Activated CD4-positive, alpha-beta memory T cell treated with anti-CD3 and anti-CD28 coated beads for 36 hours (primary cell): ENCODE results near the gene SERTAD3. TPM values are rescaled to one million over a fixed set of nuclear protein-coding genes. Genes with fewer than 3 reads are reported as not detected.

Experiments used
- CTCF ChIA-PET: fragments of 350-600 bp; sonication (Branson Sonifier 250); formaldehyde crosslinking; loops from one replicate; lab custom pipeline; 2021; ENCODE audit warnings: antibody characterized with exemption, inconsistent platforms; lab: Charles Lee
- POLR2A ChIA-PET: fragments of 350-600 bp; sonication (Branson Sonifier 250); formaldehyde crosslinking; loops from one replicate; lab custom pipeline; 2021; ENCODE audit warnings: antibody characterized with exemption; lab: Charles Lee
- DNase-seq: peaks from one replicate; pipeline ENCODE4 v3.0.0-alpha.2; 2020
- H3K27ac Mint-ChIP-seq: one replicate; pipeline ENCODE4 v1.8.0; 2021; ENCODE audit warnings: mixed read lengths
- H3K27me3 Mint-ChIP-seq: one replicate; pipeline ENCODE4 v1.8.0; 2021; ENCODE audit warnings: mixed read lengths
- H3K36me3 Mint-ChIP-seq: one replicate; pipeline ENCODE4 v1.8.0; 2021; ENCODE audit warnings: mixed read lengths
- H3K4me1 Mint-ChIP-seq: one replicate; pipeline ENCODE4 v1.8.0; 2021; ENCODE audit warnings: low read depth, mixed read lengths
- H3K4me3 Mint-ChIP-seq: one replicate; pipeline ENCODE4 v1.8.0; 2021; ENCODE audit warnings: mild to moderate bottlenecking, mixed read lengths
- H3K9me3 Mint-ChIP-seq: one replicate; pipeline ENCODE4 v1.8.0; 2021; ENCODE audit warnings: mixed read lengths
- intact Hi-C: fragments of 100-400 bp; cut with micrococcal nuclease; formaldehyde crosslinking; loops from one replicate; pipeline ENCODE4 v1.15.1; 2023
- total RNA-seq, 2 experiments: library from RNA; stranded (reverse); gene quantifications; one replicate each; pipeline ENCODE4 v1.2.3, GENCODE V29; 2021

Gene SERTAD3
- total RNA-seq, 2 experiments from 2014 or later, result 12.1 to 13.1 TPM

DNA sequence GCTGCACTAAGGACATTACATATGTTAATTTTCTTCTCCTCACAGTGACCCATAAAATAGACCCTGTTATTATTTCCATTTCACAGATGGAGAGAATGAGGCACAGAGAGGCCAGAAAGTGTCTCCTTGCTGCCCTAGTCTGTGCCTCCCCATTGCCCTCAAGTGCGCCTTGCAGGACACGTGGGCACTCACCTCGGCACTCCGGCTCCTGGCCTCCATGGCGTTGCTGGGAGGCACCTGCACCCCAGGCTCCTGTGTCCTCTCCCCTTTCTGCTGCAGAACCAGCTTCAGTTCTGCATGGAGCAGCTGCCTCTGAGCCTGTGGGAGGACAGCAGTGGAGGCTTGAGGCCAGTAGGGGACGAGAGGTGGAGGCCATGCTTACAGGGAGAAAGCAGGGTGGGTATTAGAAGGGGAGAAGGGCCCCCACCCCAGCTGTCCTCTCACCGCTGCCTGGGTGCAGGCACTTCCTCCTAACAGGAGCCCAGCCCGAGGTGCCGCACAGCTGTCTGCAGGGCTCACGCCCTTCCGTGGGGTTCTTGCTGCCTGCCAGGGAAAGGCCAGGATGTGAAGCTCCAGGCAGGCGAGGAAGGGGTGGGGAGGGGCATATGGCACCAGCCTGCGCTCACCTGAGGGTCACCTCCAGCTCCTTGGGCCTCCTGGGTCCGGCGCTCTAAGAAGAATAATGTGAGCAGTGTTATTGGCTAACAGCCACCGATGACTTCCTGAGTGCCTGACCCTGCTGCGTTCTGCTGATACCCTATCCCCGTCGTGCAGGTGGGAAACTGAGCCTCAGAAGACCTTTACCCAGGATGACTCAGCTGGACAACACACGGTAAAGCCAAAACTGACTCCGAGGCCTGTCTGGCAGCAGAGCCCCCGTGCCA is 36.2 kb downstream of the SERTAD3 start:
- Mint-ChIP-seq H3K27ac (no peak overlapping the region), H3K36me3 (no peaks in the 10 kb centered on the region), H3K27me3 (no peaks in the 10 kb centered on the region), H3K9me3 (no peaks in the 10 kb centered on the region), H3K4me1 (peaks cover 13% of the 10 kb centered on the region), H3K4me3 (no peak overlapping the region)
- intact Hi-C loops, result loop anchor here (10.0 kb wide), 1 partner anchor 57 kb away; the partner anchor contains the start of genes BLVRB and SPTBN4
- POLR2A ChIA-PET, result interaction anchor here (0.6 kb wide), 1 partner anchor 13 kb away, joined by 3 read pairs; no protein-coding TSS in a partner anchor
- no peak for DNase-seq
- CTCF ChIA-PET, result interaction anchor here (2.4 kb wide), 1 partner anchor 13 kb away, joined by 11 read pairs; no protein-coding TSS in a partner anchor

GRCh38 chr19:40403262-40403984 is 40.7 kb downstream of the SERTAD3 start:
- ChIA-PET POLR2A (interaction anchor here (1.1 to 1.4 kb wide), 3 partner anchors 10 to 39 kb away, joined by 3 to 5 read pairs (median 4); partner anchors contain the start of gene PRX), CTCF (interaction anchor here (0.6 to 1.7 kb wide), 5 partner anchors 17 to 852 kb away, joined by 3 to 11 read pairs (median 3); no protein-coding TSS in a partner anchor)
- intact Hi-C loops, result loop anchor here (10.0 kb wide), 1 partner anchor 61 kb away; the partner anchor contains the start of genes BLVRB and SPTBN4
- DNase-seq, result peak; percentile 95
- peaks cover 20% of the 10 kb centered on the region for H3K4me1 Mint-ChIP-seq
- H3K4me3 Mint-ChIP-seq, result peak overlapping the region; percentile 78
- H3K27ac Mint-ChIP-seq, result peak overlapping the region; percentile 16
- no peaks in the 10 kb centered on the region for H3K9me3 Mint-ChIP-seq
- no peaks in the 10 kb centered on the region for H3K36me3 Mint-ChIP-seq
- no peaks in the 10 kb centered on the region for H3K27me3 Mint-ChIP-seq

DNA sequence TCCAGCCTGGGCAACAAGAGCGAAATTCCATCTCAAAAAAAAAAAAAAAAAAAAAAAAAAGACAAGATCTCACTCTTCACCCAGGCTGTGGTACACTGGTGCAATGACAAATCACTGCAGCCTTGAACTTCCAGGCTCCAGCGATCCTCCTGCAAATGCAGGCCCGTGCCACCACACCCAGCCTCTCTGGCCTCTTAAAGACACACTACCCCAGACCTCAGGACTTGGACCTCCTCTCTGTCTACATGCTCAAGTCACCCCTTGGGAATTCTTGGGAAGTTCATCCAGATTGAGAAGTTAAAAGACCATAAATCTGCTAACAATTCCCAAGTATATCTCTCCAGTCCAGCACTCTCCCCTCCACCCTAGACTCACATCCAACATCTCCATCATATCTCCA is 43.6 kb downstream of the SERTAD3 start:
- intact Hi-C loops, result loop anchor here (10.0 kb wide), 1 partner anchor 64 kb away; the partner anchor contains the start of genes BLVRB and SPTBN4
- POLR2A ChIA-PET, result no interaction called here
- Mint-ChIP-seq H3K4me3 (no peak overlapping the region), H3K9me3 (no peaks in the 10 kb centered on the region), H3K4me1 (peaks cover 14% of the 10 kb centered on the region), H3K27me3 (no peaks in the 10 kb centered on the region), H3K27ac (no peak overlapping the region), H3K36me3 (no peaks in the 10 kb centered on the region)
- CTCF ChIA-PET, result interaction anchor here (0.9 kb wide), 1 partner anchor 36 kb away, joined by 3 read pairs; no protein-coding TSS in a partner anchor
- DNase-seq, result no peak

- peaks cover 12% of the 10 kb centered on the region for H3K4me1 Mint-ChIP-seq
- H3K36me3 Mint-ChIP-seq, result no peaks in the 10 kb centered on the region
- POLR2A ChIA-PET, result interaction anchor here (0.6 kb wide), 1 partner anchor 598 kb away, joined by 3 read pairs; no protein-coding TSS in a partner anchor
- H3K4me3 Mint-ChIP-seq, result no peak overlapping the region
- no peaks in the 10 kb centered on the region for H3K9me3 Mint-ChIP-seq
- no peaks in the 10 kb centered on the region for H3K27me3 Mint-ChIP-seq
- CTCF ChIA-PET, result no interaction called here
- no peak overlapping the region for H3K27ac Mint-ChIP-seq
- intact Hi-C loops, result no loop called here
- DNase-seq, result peak; percentile 82
Observed at GRCh38 chr19:40398417-40399131, 45.6 kb downstream of the SERTAD3 start.

DNA sequence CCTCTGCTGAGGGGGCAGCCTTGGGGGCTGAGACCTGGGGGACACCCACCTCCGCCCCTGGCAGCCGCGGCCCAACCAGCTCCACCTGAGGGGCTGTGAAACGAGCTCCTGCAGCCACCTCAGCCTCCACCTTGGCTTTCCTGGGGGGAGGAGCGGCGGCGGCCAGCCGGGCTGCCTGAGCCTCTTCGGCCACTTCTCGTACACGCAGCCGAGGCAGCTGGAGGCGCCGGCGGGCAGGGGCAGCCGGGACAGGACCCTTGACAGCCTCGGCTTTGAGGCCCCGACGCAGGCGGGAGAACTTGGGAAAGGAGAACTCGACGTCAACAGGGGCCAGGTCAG is 46.6 kb downstream of the SERTAD3 start:
- intact Hi-C loops, result no loop called here
- no peaks in the 10 kb centered on the region for H3K9me3 Mint-ChIP-seq
- no peak for DNase-seq
- no peak overlapping the region for H3K27ac Mint-ChIP-seq
- H3K27me3 Mint-ChIP-seq, result no peaks in the 10 kb centered on the region
- ChIA-PET CTCF (interaction anchor here (0.5 kb wide), 1 partner anchor 1431 kb away, joined by 3 read pairs; no protein-coding TSS in a partner anchor), POLR2A (no interaction called here)
- peaks cover 8% of the 10 kb centered on the region for H3K4me1 Mint-ChIP-seq
- H3K36me3 Mint-ChIP-seq, result no peaks in the 10 kb centered on the region
- H3K4me3 Mint-ChIP-seq, result no peak overlapping the region

GRCh38 chr19:40396886-40397567 is 47.1 kb downstream of the SERTAD3 start:
- no peaks in the 10 kb centered on the region for H3K36me3 Mint-ChIP-seq

DNA sequence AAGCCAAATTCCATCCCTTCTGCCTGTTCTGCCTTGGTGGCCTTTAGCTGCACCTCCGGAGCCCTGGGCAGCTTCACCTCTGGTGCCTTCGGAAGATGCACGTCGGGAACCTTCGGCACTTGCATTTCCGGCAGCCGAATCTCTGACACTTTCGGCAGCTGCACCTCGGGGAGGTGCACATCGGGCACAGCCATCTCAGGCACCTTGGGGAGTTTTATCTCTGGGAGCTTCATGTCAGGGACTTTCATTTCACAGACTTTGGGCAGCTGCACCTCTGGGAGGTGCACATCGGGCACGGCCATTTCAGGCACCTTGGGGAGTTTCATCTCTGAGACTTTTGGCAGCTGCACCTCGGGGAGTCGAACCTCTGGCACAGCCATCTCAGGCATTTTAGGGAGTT is 48.2 kb downstream of the SERTAD3 start:
- ChIA-PET POLR2A (no interaction called here), CTCF (interaction anchor here (0.5 to 0.7 kb wide), 2 partner anchors 91 to 189 kb away, joined by 3 to 4 read pairs; no protein-coding TSS in a partner anchor)
- H3K9me3 Mint-ChIP-seq, result no peaks in the 10 kb centered on the region

More at GRCh38 chr19:40396886-40397567, 47.1 kb downstream of the SERTAD3 start:
- peaks cover 8% of the 10 kb centered on the region for H3K4me1 Mint-ChIP-seq
- ChIA-PET CTCF (interaction anchor here (0.5 kb wide), 1 partner anchor 1432 kb away, joined by 3 read pairs; no protein-coding TSS in a partner anchor), POLR2A (no interaction called here)
- H3K27me3 Mint-ChIP-seq, result no peaks in the 10 kb centered on the region
- H3K9me3 Mint-ChIP-seq, result no peaks in the 10 kb centered on the region
- DNase-seq, result no peak
- intact Hi-C loops, result no loop called here
- H3K27ac Mint-ChIP-seq, result no peak overlapping the region
- no peak overlapping the region for H3K4me3 Mint-ChIP-seq

GRCh38 chr19:40394816-40395210 is 49.3 kb downstream of the SERTAD3 start:
- H3K27me3 Mint-ChIP-seq, result no peaks in the 10 kb centered on the region
- DNase-seq, result no peak
- H3K4me3 Mint-ChIP-seq, result no peak overlapping the region
- no peak overlapping the region for H3K27ac Mint-ChIP-seq
- no peaks in the 10 kb centered on the region for H3K36me3 Mint-ChIP-seq
- ChIA-PET POLR2A (no interaction called here), CTCF (no interaction called here)
- H3K9me3 Mint-ChIP-seq, result no peaks in the 10 kb centered on the region
- peaks cover 8% of the 10 kb centered on the region for H3K4me1 Mint-ChIP-seq
- intact Hi-C loops, result no loop called here

More for the DNA sequence above, 48.2 kb downstream of the SERTAD3 start:
- intact Hi-C loops, result no loop called here
- H3K36me3 Mint-ChIP-seq, result no peaks in the 10 kb centered on the region
- H3K27ac Mint-ChIP-seq, result no peak overlapping the region
- no peak for DNase-seq
- no peak overlapping the region for H3K4me3 Mint-ChIP-seq
- H3K4me1 Mint-ChIP-seq, result peaks cover 8% of the 10 kb centered on the region
- H3K27me3 Mint-ChIP-seq, result no peaks in the 10 kb centered on the region

DNA sequence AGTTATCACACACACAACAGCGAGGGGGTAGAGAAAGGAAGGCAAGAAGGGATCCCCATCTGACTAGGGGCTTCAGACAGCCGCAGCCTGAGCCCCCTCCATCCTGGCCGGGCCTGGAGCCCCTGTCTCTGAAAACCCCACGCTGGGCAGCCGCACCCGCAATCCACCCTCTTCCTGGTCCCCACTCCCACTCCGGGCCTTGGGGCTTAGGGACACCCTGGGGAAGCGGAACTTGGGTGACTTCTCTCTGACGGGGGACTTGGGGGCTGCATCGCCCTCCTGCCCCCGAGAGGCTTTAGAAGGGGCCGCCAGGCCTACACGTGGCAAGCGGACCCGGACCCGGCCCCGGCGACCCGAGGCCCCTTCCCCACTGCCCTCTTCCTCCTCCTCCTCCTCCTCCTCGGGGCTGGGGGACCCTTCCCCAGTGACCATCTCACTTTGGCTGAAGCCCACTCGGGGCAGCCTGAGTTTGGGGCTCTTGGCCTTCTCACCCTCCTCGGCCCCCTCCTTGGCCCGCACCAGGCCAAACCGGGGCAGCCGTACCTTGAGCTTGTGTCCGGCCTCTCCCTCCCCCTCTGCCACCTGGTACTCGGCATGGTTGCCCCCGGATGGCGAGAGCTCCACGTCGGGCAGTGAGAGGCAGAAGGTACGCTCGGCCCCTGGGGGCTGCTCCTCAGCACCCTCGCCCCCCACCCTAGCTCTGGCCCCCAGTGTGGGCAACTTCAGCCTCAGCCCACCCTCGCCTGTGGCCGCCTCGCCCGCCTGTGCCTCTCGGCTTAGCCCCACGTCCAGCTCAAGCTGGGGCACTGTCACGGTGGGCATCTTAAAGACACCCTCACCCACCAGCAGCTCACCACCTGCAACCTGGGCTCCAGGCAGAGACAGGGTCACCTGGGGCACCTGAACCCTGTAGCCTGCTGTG is 50.0 kb downstream of the SERTAD3 start:
- intact Hi-C loops, result no loop called here
- Mint-ChIP-seq H3K27ac (no peak overlapping the region), H3K9me3 (no peaks in the 10 kb centered on the region), H3K27me3 (no peaks in the 10 kb centered on the region), H3K36me3 (no peaks in the 10 kb centered on the region), H3K4me3 (no peak overlapping the region), H3K4me1 (peaks cover 3% of the 10 kb centered on the region)
- POLR2A ChIA-PET, result no interaction called here
- CTCF ChIA-PET, result no interaction called here
- no peak for DNase-seq

GRCh38 chr19:40392894-40393517 is 51.1 kb downstream of the SERTAD3 start:
- POLR2A ChIA-PET, result no interaction called here
- no peak overlapping the region for H3K27ac Mint-ChIP-seq
- H3K4me1 Mint-ChIP-seq, result no peaks in the 10 kb centered on the region
- CTCF ChIA-PET, result no interaction called here
- intact Hi-C loops, result no loop called here
- no peak overlapping the region for H3K4me3 Mint-ChIP-seq
- no peaks in the 10 kb centered on the region for H3K9me3 Mint-ChIP-seq
- no peak for DNase-seq
- no peaks in the 10 kb centered on the region for H3K36me3 Mint-ChIP-seq
- H3K27me3 Mint-ChIP-seq, result no peaks in the 10 kb centered on the region
